ENCODE measurements around the gene POLH.
"Not testable (repeated sequence)": the region's sequence is repeated elsewhere in the genome, so short reads cannot be mapped to it uniquely, and the experiment has no call there.

The POLH gene

GRCh38 chr6:43627008-43627825 lies 51.2 kb downstream of the POLH start:
- Histone ChIP-seq H3K4me1 (ENCODE audit: control insufficient read depth, insufficient read depth, low read length) (peaks cover 8% of the 10 kb centered on the region), H3K27ac (ENCODE audit: low read depth, low read length) (peak overlapping the region; percentile 35), H3K9ac (ENCODE audit: low read length) (peak overlapping the region; percentile 32), H3K36me3 (ENCODE audit: control insufficient read depth, insufficient read depth, low read length) (peaks cover 31% of the 10 kb centered on the region), H3K27me3 (ENCODE audit: control insufficient read depth, insufficient read depth, low read length) (no peaks in the 10 kb centered on the region), H3K4me3 (ENCODE audit: low read length) (no peak overlapping the region)

- no peaks in the 10 kb centered on the region for H3K27me3 ChIP-seq (ENCODE audit: control insufficient read depth, insufficient read depth, low read length)
- peak overlapping the region; percentile 96 for H3K9ac ChIP-seq (ENCODE audit: low read length)
- H3K4me3 ChIP-seq (ENCODE audit: low read length) = peak overlapping the region; percentile 99
- peak overlapping the region; percentile 96 for H3K27ac ChIP-seq (ENCODE audit: low read depth, low read length)
- H3K36me3 ChIP-seq (ENCODE audit: control insufficient read depth, insufficient read depth, low read length) = peaks cover 24% of the 10 kb centered on the region
- peaks cover 8% of the 10 kb centered on the region for H3K4me1 ChIP-seq (ENCODE audit: control insufficient read depth, insufficient read depth, low read length)
Observed at GRCh38 chr6:43628393-43629103, 52.6 kb downstream of the POLH start.

- Histone ChIP-seq H3K4me1 (ENCODE audit: control insufficient read depth, insufficient read depth, low read length) (peaks cover 8% of the 10 kb centered on the region), H3K4me3 (ENCODE audit: low read length) (peak within 1 kb of the TSS; percentile 99), H3K9ac (ENCODE audit: low read length) (peak within 1 kb of the TSS; percentile 96), H3K36me3 (ENCODE audit: control insufficient read depth, insufficient read depth, low read length) (peaks cover 18% of the 10 kb centered on the region), H3K27ac (ENCODE audit: low read depth, low read length) (peak within 1 kb of the TSS; percentile 96), H3K27me3 (ENCODE audit: control insufficient read depth, insufficient read depth, low read length) (no peaks in the 10 kb centered on the region)
Observed at GRCh38 chr6:43629104-43629504, 53.1 kb downstream of the POLH start, which contains the start of gene GTPBP2. TSS of gene GTPBP2 (minus strand) at chr6:43629264. CDS start at chr6:43629162, 102 bp downstream.

- peaks cover 8% of the 10 kb centered on the region for H3K4me1 ChIP-seq (ENCODE audit: control insufficient read depth, insufficient read depth, low read length)
- peak overlapping the region; percentile 77 for H3K9ac ChIP-seq (ENCODE audit: low read length)
- peak overlapping the region; percentile 89 for H3K4me3 ChIP-seq (ENCODE audit: low read length)
- peaks cover 12% of the 10 kb centered on the region for H3K36me3 ChIP-seq (ENCODE audit: control insufficient read depth, insufficient read depth, low read length)
- H3K27ac ChIP-seq (ENCODE audit: low read depth, low read length) = peak overlapping the region; percentile 96
- H3K27me3 ChIP-seq (ENCODE audit: control insufficient read depth, insufficient read depth, low read length) = no peaks in the 10 kb centered on the region
Observed at GRCh38 chr6:43629505-43630300, 53.7 kb downstream of the POLH start.

- H3K27ac ChIP-seq (ENCODE audit: low read depth, low read length) = peak overlapping the region; percentile 3
- H3K36me3 ChIP-seq (ENCODE audit: control insufficient read depth, insufficient read depth, low read length) = peaks cover 3% of the 10 kb centered on the region
- no peaks in the 10 kb centered on the region for H3K27me3 ChIP-seq (ENCODE audit: control insufficient read depth, insufficient read depth, low read length)
- H3K9ac ChIP-seq (ENCODE audit: low read length) = no peak overlapping the region
- H3K4me3 ChIP-seq (ENCODE audit: low read length) = no peak overlapping the region
- H3K4me1 ChIP-seq (ENCODE audit: control insufficient read depth, insufficient read depth, low read length) = peaks cover 12% of the 10 kb centered on the region
Observed at GRCh38 chr6:43630980-43631619, 55.1 kb downstream of the POLH start.

- not testable (repeated sequence) for H3K4me3 ChIP-seq (ENCODE audit: low read length); H3K27me3 ChIP-seq (ENCODE audit: control insufficient read depth, insufficient read depth, low read length); H3K27ac ChIP-seq (ENCODE audit: low read depth, low read length); H3K36me3 ChIP-seq (ENCODE audit: control insufficient read depth, insufficient read depth, low read length); H3K9ac ChIP-seq (ENCODE audit: low read length); H3K4me1 ChIP-seq (ENCODE audit: control insufficient read depth, insufficient read depth, low read length)
Observed at GRCh38 chr6:43633002-43633401, 57.0 kb downstream of the POLH start.

- Histone ChIP-seq H3K27me3 (ENCODE audit: control insufficient read depth, insufficient read depth, low read length) (no peaks in the 10 kb centered on the region), H3K4me3 (ENCODE audit: low read length) (no peak overlapping the region), H3K36me3 (ENCODE audit: control insufficient read depth, insufficient read depth, low read length) (peaks cover under 1% of the 10 kb centered on the region), H3K27ac (ENCODE audit: low read depth, low read length) (peak overlapping the region; percentile 85), H3K4me1 (ENCODE audit: control insufficient read depth, insufficient read depth, low read length) (peaks cover 7% of the 10 kb centered on the region), H3K9ac (ENCODE audit: low read length) (no peak overlapping the region)
Observed at GRCh38 chr6:43634702-43635303, 58.8 kb downstream of the POLH start.

- peak within 1 kb of the TSS; percentile 79 for H3K9ac ChIP-seq (ENCODE audit: low read length)
- H3K4me1 ChIP-seq (ENCODE audit: control insufficient read depth, insufficient read depth, low read length) = peaks cover 7% of the 10 kb centered on the region
- peak within 1 kb of the TSS; percentile 85 for H3K27ac ChIP-seq (ENCODE audit: low read depth, low read length)
- H3K4me3 ChIP-seq (ENCODE audit: low read length) = peak within 1 kb of the TSS; percentile 87
- peaks cover 9% of the 10 kb centered on the region for H3K36me3 ChIP-seq (ENCODE audit: control insufficient read depth, insufficient read depth, low read length)
- no peaks in the 10 kb centered on the region for H3K27me3 ChIP-seq (ENCODE audit: control insufficient read depth, insufficient read depth, low read length)
Observed at GRCh38 chr6:43635387-43636307, 59.7 kb downstream of the POLH start, which contains the start of gene MAD2L1BP. TSS of gene MAD2L1BP (plus strand) at chr6:43635840. CDS start at chr6:43635876, 36 bp downstream.

- Histone ChIP-seq H3K27ac (ENCODE audit: low read depth, low read length) (peak overlapping the region; percentile 85), H3K4me3 (ENCODE audit: low read length) (peak overlapping the region; percentile 87), H3K36me3 (ENCODE audit: control insufficient read depth, insufficient read depth, low read length) (peaks cover 11% of the 10 kb centered on the region), H3K9ac (ENCODE audit: low read length) (peak overlapping the region; percentile 79), H3K4me1 (ENCODE audit: control insufficient read depth, insufficient read depth, low read length) (peaks cover 7% of the 10 kb centered on the region), H3K27me3 (ENCODE audit: control insufficient read depth, insufficient read depth, low read length) (no peaks in the 10 kb centered on the region)
Observed at GRCh38 chr6:43636308-43636659, 60.3 kb downstream of the POLH start.

GRCh38 chr6:43639984-43640800 lies 64.2 kb downstream of the POLH start:
- Histone ChIP-seq H3K4me1 (ENCODE audit: control insufficient read depth, insufficient read depth, low read length) (peaks cover 6% of the 10 kb centered on the region), H3K9ac (ENCODE audit: low read length) (no peak overlapping the region), H3K4me3 (ENCODE audit: low read length) (no peak overlapping the region), H3K27me3 (ENCODE audit: control insufficient read depth, insufficient read depth, low read length) (no peaks in the 10 kb centered on the region), H3K36me3 (ENCODE audit: control insufficient read depth, insufficient read depth, low read length) (peaks cover 14% of the 10 kb centered on the region), H3K27ac (ENCODE audit: low read depth, low read length) (no peak overlapping the region)

All from rectal smooth muscle tissue (tissue), 1 donor.